HEK293T (cell line): ENCODE data around the gene JMJD1C.

Source experiments
- BHLHE40 ChIP-seq: fragments of 450-650 bp; IDR thresholded peaks from 2 replicates; pipeline ENCODE4 v1.6.1; 2016; ENCODE audit warnings: mild to moderate bottlenecking, moderate library complexity, borderline replicate concordance
- ELF4 ChIP-seq: fragments of 450-650 bp; IDR thresholded peaks from 2 replicates; pipeline ENCODE4 v1.6.1; 2017; ENCODE audit warnings: antibody characterized with exemption
- FOXA1 ChIP-seq: fragments of 450-650 bp; IDR thresholded peaks from 2 replicates; pipeline ENCODE4 v1.6.1; 2016; ENCODE audit warnings: mild to moderate bottlenecking
- FOXK2 ChIP-seq: fragments of 450-650 bp; IDR thresholded peaks from 2 replicates; pipeline ENCODE4 v1.6.1; 2016; ENCODE audit warnings: mild to moderate bottlenecking
- FOXM1 ChIP-seq: fragments of 450-650 bp; IDR thresholded peaks from 2 replicates; pipeline ENCODE4 v1.6.1; 2017; ENCODE audit warnings: mild to moderate bottlenecking, borderline replicate concordance
- PKNOX1 ChIP-seq: fragments of 450-650 bp; IDR thresholded peaks from 2 replicates; pipeline ENCODE4 v1.6.1; 2016
- SP1 ChIP-seq: fragments of 450-650 bp; IDR thresholded peaks from 2 replicates; pipeline ENCODE4 v1.6.1; 2017
- SUZ12 ChIP-seq: fragments of 450-650 bp; IDR thresholded peaks from 2 replicates; pipeline ENCODE4 v1.6.1; 2016; ENCODE audit warnings: mild to moderate bottlenecking
- ZNF384 ChIP-seq: fragments of 450-650 bp; IDR thresholded peaks from 2 replicates; pipeline ENCODE4 v1.6.1; 2016

DNA sequence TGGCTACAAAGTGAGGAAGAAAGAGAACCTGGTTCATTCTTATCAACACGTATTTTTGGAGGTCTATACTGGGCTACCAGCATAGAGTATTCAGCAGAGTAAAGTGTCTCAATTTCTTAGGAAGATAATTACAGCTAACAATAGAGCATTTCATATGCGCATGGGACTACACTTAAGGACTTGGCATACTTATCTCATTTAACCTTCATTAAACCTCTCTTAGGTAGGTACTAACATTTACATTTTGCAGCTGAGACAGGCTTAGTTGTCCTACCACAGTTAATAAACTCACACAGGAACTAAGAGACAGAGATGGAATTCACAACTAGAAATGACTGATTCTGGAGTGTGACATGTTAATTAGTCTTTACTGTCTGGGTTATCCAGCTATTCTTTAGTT is 266.1 kb downstream of the JMJD1C start:
- TF ChIP-seq ZNF384, result no peak
- TF ChIP-seq FOXM1, result no peak
- TF ChIP-seq ELF4, result no peak
- no peak for TF ChIP-seq SUZ12
- no peak for TF ChIP-seq PKNOX1
- no peak for TF ChIP-seq SP1
- no peak for TF ChIP-seq BHLHE40
- TF ChIP-seq FOXA1, result no peak
- no peak for TF ChIP-seq FOXK2
